Measurements from ENCODE around the gene TCAF1.
"Not testable (repeated sequence)": the region's sequence is repeated elsewhere in the genome, so short reads cannot be mapped to it uniquely, and the experiment has no call there.

Gene TCAF1

GRCh38 chr7:143902332-143902899, 440 bp upstream of the TCAF1 start:
- DNase-seq = no peak

- DNase-seq = no peak
These were observed 676 bp downstream of the TCAF1 start for GRCh38 chr7:143901332-143901667.

- no peak for DNase-seq
These were observed 1.7 kb downstream of the TCAF1 start for GRCh38 chr7:143900230-143900766.

- no peak for DNase-seq
These were observed 3.2 kb downstream of the TCAF1 start for GRCh38 chr7:143898810-143899209.

GRCh38 chr7:143896667-143897066, 5.3 kb downstream of the TCAF1 start:
- DNase-seq = no peak

GRCh38 chr7:143892527-143893300, 9.3 kb downstream of the TCAF1 start:
- no peak for DNase-seq

- no peak for DNase-seq
These were observed 10.5 kb downstream of the TCAF1 start for GRCh38 chr7:143891457-143891856.

- no peak for DNase-seq
These were observed 11.4 kb downstream of the TCAF1 start for GRCh38 chr7:143890558-143890957.

GRCh38 chr7:143889068-143889467, 12.9 kb downstream of the TCAF1 start:
- DNase-seq = no peak

- no peak for DNase-seq
These were observed 15.0 kb downstream of the TCAF1 start for GRCh38 chr7:143886826-143887477.

- no peak for DNase-seq
These were observed 16.0 kb downstream of the TCAF1 start for GRCh38 chr7:143885951-143886350.

GRCh38 chr7:143884969-143885559, 16.9 kb downstream of the TCAF1 start:
- DNase-seq = no peak

GRCh38 chr7:143884241-143884968, 17.6 kb downstream of the TCAF1 start:
- DNase-seq = no peak

GRCh38 chr7:143882604-143883078, 19.3 kb downstream of the TCAF1 start:
- no peak for DNase-seq

GRCh38 chr7:143882020-143882603, 19.9 kb downstream of the TCAF1 start:
- no peak for DNase-seq

GRCh38 chr7:143878884-143879283, 23.1 kb downstream of the TCAF1 start:
- DNase-seq = no peak

- DNase-seq = no peak
These were observed 24.9 kb downstream of the TCAF1 start for GRCh38 chr7:143877098-143877497.

- DNase-seq = no peak
These were observed 25.8 kb downstream of the TCAF1 start for GRCh38 chr7:143876218-143876617.

GRCh38 chr7:143873242-143873641, 28.7 kb downstream of the TCAF1 start:
- not testable (repeated sequence) for DNase-seq

- DNase-seq = not testable (repeated sequence)
These were observed 30.4 kb downstream of the TCAF1 start for GRCh38 chr7:143871534-143871933.

- not testable (repeated sequence) for DNase-seq
These were observed 44.0 kb downstream of the TCAF1 start for GRCh38 chr7:143857994-143858393.

GRCh38 chr7:143855443-143855842, 46.5 kb downstream of the TCAF1 start:
- not testable (repeated sequence) for DNase-seq
